GM12865 (cell line): Measurements from ENCODE around the gene IQCN.

Experiments
- DNase-seq: peaks from one replicate; pipeline ENCODE4 v3.0.0; 2010; ENCODE audit warnings: low read depth
- H3K4me3 ChIP-seq: 2 replicates; pipeline ENCODE4 v1.5.1; 2011; ENCODE audit warnings: mild to moderate bottlenecking, low read depth, low read length, control low read depth
- CTCF ChIP-seq: IDR thresholded peaks from 2 replicates; pipeline ENCODE4 v1.5.1; 2011; ENCODE audit warnings: low read length, control low read depth, low read depth, inconsistent platforms; ENCODE audit not compliant: insufficient read depth; ENCODE audit errors: missing control alignments

IQCN gene

GRCh38 chr19:18298601-18299000, 24.3 kb upstream of the IQCN start:
- no peak for DNase-seq
- H3K4me3 ChIP-seq = no peak overlapping the region
- TF ChIP-seq CTCF = no peak

- no peak for TF ChIP-seq CTCF
- H3K4me3 ChIP-seq = no peak overlapping the region
- DNase-seq = no peak
These were observed 23.1 kb upstream of the IQCN start for GRCh38 chr19:18297308-18297707.

- H3K4me3 ChIP-seq = no peak overlapping the region
- no peak for DNase-seq
- TF ChIP-seq CTCF = no peak
These were observed 20.8 kb upstream of the IQCN start for GRCh38 chr19:18295034-18295451.

- DNase-seq = peak; percentile 70
- no peak for TF ChIP-seq CTCF
- H3K4me3 ChIP-seq = no peak overlapping the region
These were observed 20.2 kb upstream of the IQCN start for GRCh38 chr19:18294467-18294864.

- peak overlapping the region; percentile 94 for H3K4me3 ChIP-seq
- TF ChIP-seq CTCF = no peak
- no peak for DNase-seq
These were observed 19.6 kb upstream of the IQCN start for GRCh38 chr19:18293642-18294466.

- H3K4me3 ChIP-seq = peak overlapping the region; percentile 94
- DNase-seq = peak; percentile 67
- TF ChIP-seq CTCF = no peak
These were observed 18.8 kb upstream of the IQCN start for GRCh38 chr19:18292810-18293641.

GRCh38 chr19:18292462-18292809, 18.2 kb upstream of the IQCN start:
- TF ChIP-seq CTCF = no peak
- H3K4me3 ChIP-seq = peak overlapping the region; percentile 94
- DNase-seq = no peak
